HUDEP-2 (cell line): ENCODE results near the gene HAPLN3.

Experiments
- DNase-seq, 76 experiments: peaks; one replicate each; lab custom pipeline; 2025; ENCODE audit not compliant: unreplicated experiment in 76 of 76; lab: John Stamatoyannopoulos, UW

HAPLN3 gene

DNA sequence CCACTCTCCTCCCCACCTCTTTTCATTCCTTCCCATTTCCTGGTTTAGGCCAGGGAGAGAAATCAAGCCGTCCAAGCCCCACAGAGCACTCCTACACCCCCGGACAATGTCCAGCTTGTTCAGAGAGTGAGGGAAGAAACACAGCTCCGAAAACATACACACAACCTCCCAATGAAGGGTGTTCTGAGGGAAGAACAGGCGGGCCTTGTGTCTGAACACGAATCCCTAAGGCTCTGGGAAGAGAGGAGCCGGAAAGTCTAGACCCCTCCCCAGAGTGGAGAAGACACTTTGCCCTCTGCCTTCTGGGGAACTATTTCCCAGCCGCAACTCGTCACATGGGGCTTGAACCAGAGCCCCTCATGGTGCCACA is 61.6 kb downstream of the HAPLN3 start:
- no peak for DNase-seq

GRCh38 chr15:88832820-88833730 is 62.3 kb downstream of the HAPLN3 start:
- no peak for DNase-seq

DNA sequence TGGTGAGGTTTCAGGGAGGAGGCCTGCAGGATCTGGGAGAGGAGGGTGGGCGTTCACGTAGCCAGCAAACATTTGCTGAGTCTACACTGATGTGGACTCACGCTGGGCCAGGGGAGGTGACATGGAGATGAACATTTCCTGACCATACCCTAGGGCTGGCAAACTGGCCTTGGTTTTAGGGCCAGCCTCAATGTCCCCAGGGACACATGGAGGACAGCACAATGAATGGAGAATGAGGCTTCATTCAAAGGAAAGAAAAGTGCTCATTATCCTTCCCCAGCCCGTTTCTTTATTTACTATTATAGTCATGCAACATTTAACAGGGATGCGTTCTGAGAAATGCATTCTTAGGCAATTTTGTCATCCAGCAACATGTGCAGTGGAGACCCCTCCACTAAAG is 65.3 kb downstream of the HAPLN3 start:
- DNase-seq = no peak

GRCh38 chr15:88828791-88829190 is 66.6 kb downstream of the HAPLN3 start:
- no peak for DNase-seq
